ENCODE results near the gene DERL3. TPM values are rescaled to one million over a fixed set of nuclear protein-coding genes. Genes with fewer than 3 reads are reported as not detected.

DERL3 gene
- total and polyA plus RNA-seq, 8 donors, result 0.45 to 24.5 (median 7.1) TPM

DNA sequence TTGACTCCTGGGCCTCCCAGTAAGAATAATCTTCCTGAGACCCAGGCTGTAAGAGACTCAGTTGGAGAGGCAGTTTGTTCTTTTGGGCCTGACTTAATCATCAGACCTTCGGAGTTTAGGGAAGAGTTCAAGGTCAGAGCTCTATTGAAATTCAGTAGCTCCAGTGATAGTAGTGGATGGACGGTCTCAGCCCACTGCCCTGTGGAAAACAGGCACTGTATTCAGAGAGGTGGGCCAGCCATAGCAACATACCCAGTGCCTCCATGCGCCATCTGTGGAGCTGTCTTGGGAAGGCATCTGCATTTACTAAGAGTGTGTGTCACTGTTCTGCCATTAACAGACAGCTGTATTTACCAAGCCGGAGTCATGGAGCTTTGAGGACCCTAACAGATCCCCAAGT is 49.2 kb downstream of the DERL3 start:
- Histone ChIP-seq H3K4me1 (peaks cover 29 to 59% (median 53%) of the 10 kb centered on the region in 4 donors), H3K27ac (peak overlapping the region in 1 of 5 donors; percentile 31), H3K27me3 (no peaks in the 10 kb centered on the region), H3K36me3 (peaks cover 31 to 34% (median 33%) of the 10 kb centered on the region in 4 donors), H3K4me3 (no peak overlapping the region), H3K9me3 (no peaks in the 10 kb centered on the region)
- no peak for DNase-seq
- WGBS, 5 donors, result 62 to 79% (median 75%) methylated on average over 4 of the region's 4 CpGs
- TF ChIP-seq CTCF (IDR thresholded peaks at IDR 0.05) (no peak), POLR2A (IDR thresholded peaks at IDR 0.05) (no peak), EP300 (IDR thresholded peaks at IDR 0.05) (no peak), POLR2AphosphoS5 (IDR thresholded peaks at IDR 0.05) (no peak)
- intact Hi-C loops (cut with DNase I; ENCODE audit: low total_unique reads), result no loop called here

DNA sequence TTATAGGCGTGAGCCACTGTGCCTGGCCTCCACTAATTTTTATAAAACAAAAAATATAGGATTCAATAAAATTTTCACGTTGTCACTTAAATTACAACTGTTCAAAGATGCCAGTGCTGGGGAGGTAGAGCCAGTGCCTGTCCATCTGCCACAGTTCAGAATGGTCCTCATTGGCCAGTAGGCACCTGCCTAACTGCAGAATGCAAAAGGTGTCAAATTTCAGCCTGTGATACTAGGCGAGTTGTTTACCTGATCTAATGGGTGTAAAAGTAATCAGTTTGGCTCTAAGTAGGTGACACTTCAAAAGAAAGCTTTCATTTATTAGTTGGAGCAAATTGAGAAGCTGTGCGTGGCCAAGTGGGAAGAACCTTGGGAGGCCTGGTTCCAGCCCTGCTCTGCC is 49.7 kb downstream of the DERL3 start:
- H3K27me3 ChIP-seq, result no peaks in the 10 kb centered on the region
- intact Hi-C loops (cut with DNase I; ENCODE audit: low total_unique reads), result no loop called here
- peaks cover 32 to 64% (median 57%) of the 10 kb centered on the region in 4 donors for H3K4me1 ChIP-seq
- no peak for TF ChIP-seq POLR2AphosphoS5 (IDR thresholded peaks at IDR 0.05)
- no peak for TF ChIP-seq CTCF (IDR thresholded peaks at IDR 0.05)
- TF ChIP-seq EP300 (IDR thresholded peaks at IDR 0.05), result no peak
- no peak for TF ChIP-seq POLR2A (IDR thresholded peaks at IDR 0.05)
- peak overlapping the region in 1 of 5 donors; percentile 3 for H3K27ac ChIP-seq
- H3K36me3 ChIP-seq, result peaks cover 27 to 29% (median 28%) of the 10 kb centered on the region in 4 donors
- no peak for DNase-seq
- H3K4me3 ChIP-seq, result peak overlapping the region in 1 of 4 donors; percentile 13
- 38 to 59% (median 55%) methylated on average over 4 of the region's 4 CpGs for WGBS, 5 donors
- no peaks in the 10 kb centered on the region for H3K9me3 ChIP-seq

- peak in 1 of 2 donors; percentile 2 for DNase-seq
- peaks cover 15 to 17% (median 16%) of the 10 kb centered on the region in 4 donors for H3K36me3 ChIP-seq
- no peaks in the 10 kb centered on the region for H3K9me3 ChIP-seq
- no peaks in the 10 kb centered on the region for H3K27me3 ChIP-seq
- H3K4me3 ChIP-seq, result peak overlapping the region; percentile 61 to 96 (median 86)
- peak overlapping the region in 4 of 5 donors; percentile 99 to 100 (median 100) for H3K27ac ChIP-seq
- WGBS, 5 donors, result 39 to 57% (median 44%) methylated on average over 3 of the region's 3 CpGs
- intact Hi-C loops (cut with DNase I; ENCODE audit: low total_unique reads), result no loop called here
- no peak for TF ChIP-seq POLR2A (IDR thresholded peaks at IDR 0.05)
- no peak for TF ChIP-seq POLR2AphosphoS5 (IDR thresholded peaks at IDR 0.05)
- no peak for TF ChIP-seq EP300 (IDR thresholded peaks at IDR 0.05)
- TF ChIP-seq CTCF (IDR thresholded peaks at IDR 0.05), result no peak
- peaks cover 32 to 73% (median 65%) of the 10 kb centered on the region in 4 donors for H3K4me1 ChIP-seq
Measured at GRCh38 chr22:23787910-23788309, 50.9 kb downstream of the DERL3 start.

- 0 to 2% (median 1%) methylated on average over 5 of the region's 5 CpGs for WGBS, 5 donors
- intact Hi-C loops (cut with DNase I; ENCODE audit: low total_unique reads), result no loop called here
- no peaks in the 10 kb centered on the region for H3K27me3 ChIP-seq
- no peaks in the 10 kb centered on the region for H3K9me3 ChIP-seq
- no peak for DNase-seq
- TF ChIP-seq CTCF (IDR thresholded peaks at IDR 0.05) (no peak), POLR2AphosphoS5 (IDR thresholded peaks at IDR 0.05) (no peak), EP300 (IDR thresholded peaks at IDR 0.05) (no peak), POLR2A (IDR thresholded peaks at IDR 0.05) (no peak)
- peaks cover 32 to 73% (median 65%) of the 10 kb centered on the region in 4 donors for H3K4me1 ChIP-seq
- H3K36me3 ChIP-seq, result peaks cover 12 to 14% (median 13%) of the 10 kb centered on the region in 4 donors
- H3K4me3 ChIP-seq, result peak overlapping the region; percentile 61 to 96 (median 86)
- H3K27ac ChIP-seq, result peak overlapping the region; percentile 98 to 100 (median 100)
Measured at GRCh38 chr22:23787600-23787896, 51.3 kb downstream of the DERL3 start.

All from stomach (tissue), 9 donors.